Measurements from ENCODE around the gene SLC6A18. TPM values are rescaled to one million over a fixed set of nuclear protein-coding genes. Genes with fewer than 3 reads are reported as not detected.
A peak's percentile ranks its signal among the peaks of the same experiment; 100 is the strongest.

Gene SLC6A18
- total RNA-seq, 1 experiment from 2014 or later: not detected

DNA sequence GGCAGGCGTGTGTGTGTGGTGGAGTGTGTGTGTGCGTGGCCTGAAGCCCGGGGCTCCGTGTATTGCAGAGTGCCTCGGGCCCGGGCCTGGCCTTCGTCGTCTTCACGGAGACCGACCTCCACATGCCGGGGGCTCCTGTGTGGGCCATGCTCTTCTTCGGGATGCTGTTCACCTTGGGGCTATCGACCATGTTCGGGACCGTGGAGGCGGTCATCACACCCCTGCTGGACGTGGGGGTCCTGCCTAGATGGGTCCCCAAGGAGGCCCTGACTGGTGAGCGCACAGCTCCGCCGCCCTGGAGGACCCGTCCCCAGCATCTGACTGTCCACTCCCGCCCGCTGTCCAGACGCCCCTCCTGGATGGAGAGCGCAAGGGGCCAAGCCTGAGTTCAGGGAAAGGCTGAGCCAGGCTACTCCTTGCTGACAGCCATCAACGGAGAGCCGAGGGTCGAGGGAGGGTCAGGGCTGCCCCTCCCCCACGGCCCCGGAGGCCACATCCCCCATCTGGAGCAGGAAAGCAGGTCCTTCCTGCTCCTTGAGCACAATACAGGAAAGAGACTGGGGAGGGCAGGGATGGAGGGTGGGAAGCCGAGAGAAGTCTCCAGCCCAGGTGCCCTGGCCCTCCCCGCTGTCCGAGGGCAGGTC lies 18.4 kb downstream of the SLC6A18 start:
- peaks cover 4% of the 10 kb centered on the region for H3K36me3 Mint-ChIP-seq (ENCODE audit: insufficient read depth, unreplicated experiment)
- no peaks in the 10 kb centered on the region for H3K4me1 Mint-ChIP-seq (ENCODE audit: low read depth, unreplicated experiment)
- no peak overlapping the region for H3K4me3 Mint-ChIP-seq (ENCODE audit: low read depth, unreplicated experiment)
- no TSS peak for BruUV-seq (replicated peaks)
- intact Hi-C loops (cut with micrococcal nuclease; ENCODE audit: unreplicated experiment): no loop called here
- no peaks in the 10 kb centered on the region for H3K9me3 Mint-ChIP-seq (ENCODE audit: low read depth, unreplicated experiment)
- H3K27ac Mint-ChIP-seq (ENCODE audit: unreplicated experiment): no peak overlapping the region
- CTCF ChIA-PET: no interaction called here
- no peak for DNase-seq
- H3K27me3 Mint-ChIP-seq (ENCODE audit: unreplicated experiment): peaks cover 59% of the 10 kb centered on the region
- TF ChIP-seq CTCF (IDR thresholded peaks at IDR 0.05; ENCODE audit: unreplicated experiment): no peak

- no TSS peak for BruUV-seq (replicated peaks)
- H3K27ac Mint-ChIP-seq (ENCODE audit: unreplicated experiment): no peak overlapping the region
- no peaks in the 10 kb centered on the region for H3K9me3 Mint-ChIP-seq (ENCODE audit: low read depth, unreplicated experiment)
- CTCF ChIA-PET: no interaction called here
- H3K4me3 Mint-ChIP-seq (ENCODE audit: low read depth, unreplicated experiment): no peak overlapping the region
- peaks cover 65% of the 10 kb centered on the region for H3K27me3 Mint-ChIP-seq (ENCODE audit: unreplicated experiment)
- no peaks in the 10 kb centered on the region for H3K4me1 Mint-ChIP-seq (ENCODE audit: low read depth, unreplicated experiment)
- no peak for TF ChIP-seq CTCF (IDR thresholded peaks at IDR 0.05; ENCODE audit: unreplicated experiment)
- intact Hi-C loops (cut with micrococcal nuclease; ENCODE audit: unreplicated experiment): no loop called here
- peaks cover 4% of the 10 kb centered on the region for H3K36me3 Mint-ChIP-seq (ENCODE audit: insufficient read depth, unreplicated experiment)
- no peak for DNase-seq
Measured at GRCh38 chr5:1244255-1244654, 19.1 kb downstream of the SLC6A18 start.

DNA sequence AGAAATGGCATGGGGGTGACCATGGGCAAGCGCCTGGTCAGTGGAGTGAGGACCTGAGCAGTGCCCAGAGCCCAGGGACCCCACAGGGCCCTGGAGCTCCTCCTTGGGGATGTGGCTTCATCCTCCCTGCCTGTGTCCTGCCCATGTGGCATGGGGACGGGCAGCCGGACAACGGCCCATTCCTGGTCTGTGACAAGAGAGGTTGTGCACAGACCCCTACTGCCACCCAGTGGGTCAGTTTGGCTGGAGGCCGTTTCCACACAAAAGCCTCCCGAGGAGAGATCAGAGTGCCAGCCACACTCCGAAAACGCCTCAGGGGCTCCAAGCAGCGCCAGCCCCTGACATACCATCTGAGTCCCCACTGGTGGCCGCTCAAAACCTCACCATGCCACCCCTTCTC lies 19.8 kb downstream of the SLC6A18 start:
- BruUV-seq (replicated peaks): no TSS peak
- peaks cover 4% of the 10 kb centered on the region for H3K36me3 Mint-ChIP-seq (ENCODE audit: insufficient read depth, unreplicated experiment)
- no peaks in the 10 kb centered on the region for H3K4me1 Mint-ChIP-seq (ENCODE audit: low read depth, unreplicated experiment)
- DNase-seq: peak; percentile 39
- H3K27me3 Mint-ChIP-seq (ENCODE audit: unreplicated experiment): peaks cover 66% of the 10 kb centered on the region
- CTCF ChIA-PET: no interaction called here
- H3K9me3 Mint-ChIP-seq (ENCODE audit: low read depth, unreplicated experiment): no peaks in the 10 kb centered on the region
- H3K4me3 Mint-ChIP-seq (ENCODE audit: low read depth, unreplicated experiment): no peak overlapping the region
- H3K27ac Mint-ChIP-seq (ENCODE audit: unreplicated experiment): no peak overlapping the region
- intact Hi-C loops (cut with micrococcal nuclease; ENCODE audit: unreplicated experiment): no loop called here
- TF ChIP-seq CTCF (IDR thresholded peaks at IDR 0.05; ENCODE audit: unreplicated experiment): no peak

DNA sequence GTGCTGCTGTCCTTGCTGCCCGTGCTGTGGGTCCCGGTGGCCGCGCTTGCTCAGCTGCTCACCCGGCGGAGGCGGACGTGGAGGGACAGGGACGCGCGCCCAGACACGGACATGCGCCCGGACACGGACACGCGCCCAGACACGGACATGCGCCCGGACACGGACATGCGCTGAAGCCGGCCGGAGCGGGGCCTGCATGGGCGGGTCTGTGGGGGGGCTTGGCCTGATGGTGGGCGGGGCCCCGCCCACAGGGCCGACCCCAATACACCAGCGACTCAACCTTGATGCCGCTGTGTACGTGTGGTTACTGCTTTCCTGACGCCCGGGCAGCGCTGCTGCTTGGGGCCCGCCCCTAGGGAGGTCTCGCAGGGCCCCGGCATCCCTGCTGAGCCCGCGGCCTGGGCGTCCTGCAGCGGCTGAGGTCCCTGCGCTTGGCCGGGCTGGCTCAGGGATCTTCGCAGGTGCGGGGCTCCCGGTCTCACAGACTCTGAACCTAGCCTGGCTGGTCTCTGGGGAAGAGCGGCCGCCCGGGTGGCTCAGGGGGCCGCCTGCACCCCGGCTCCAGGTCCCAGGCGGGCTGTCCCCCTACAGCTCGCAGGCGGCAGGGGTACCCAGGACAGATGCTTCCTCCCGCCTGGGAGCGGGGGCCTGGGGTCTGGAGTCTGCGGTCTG lies 20.9 kb downstream of the SLC6A18 start:
- BruUV-seq (replicated peaks): no TSS peak
- DNase-seq: no peak
- H3K36me3 Mint-ChIP-seq (ENCODE audit: insufficient read depth, unreplicated experiment): no peaks in the 10 kb centered on the region
- no peak overlapping the region for H3K27ac Mint-ChIP-seq (ENCODE audit: unreplicated experiment)
- CTCF ChIA-PET: interaction anchor here (0.6 kb wide), 1 partner anchor 26 kb away, joined by 6 read pairs; no protein-coding TSS in a partner anchor
- intact Hi-C loops (cut with micrococcal nuclease; ENCODE audit: unreplicated experiment): no loop called here
- H3K4me3 Mint-ChIP-seq (ENCODE audit: low read depth, unreplicated experiment): no peak overlapping the region
- no peaks in the 10 kb centered on the region for H3K4me1 Mint-ChIP-seq (ENCODE audit: low read depth, unreplicated experiment)
- peaks cover 66% of the 10 kb centered on the region for H3K27me3 Mint-ChIP-seq (ENCODE audit: unreplicated experiment)
- TF ChIP-seq CTCF (IDR thresholded peaks at IDR 0.05; ENCODE audit: unreplicated experiment): no peak
- H3K9me3 Mint-ChIP-seq (ENCODE audit: low read depth, unreplicated experiment): no peaks in the 10 kb centered on the region
